ENCODE results near the gene SNX13.

Gene SNX13

DNA sequence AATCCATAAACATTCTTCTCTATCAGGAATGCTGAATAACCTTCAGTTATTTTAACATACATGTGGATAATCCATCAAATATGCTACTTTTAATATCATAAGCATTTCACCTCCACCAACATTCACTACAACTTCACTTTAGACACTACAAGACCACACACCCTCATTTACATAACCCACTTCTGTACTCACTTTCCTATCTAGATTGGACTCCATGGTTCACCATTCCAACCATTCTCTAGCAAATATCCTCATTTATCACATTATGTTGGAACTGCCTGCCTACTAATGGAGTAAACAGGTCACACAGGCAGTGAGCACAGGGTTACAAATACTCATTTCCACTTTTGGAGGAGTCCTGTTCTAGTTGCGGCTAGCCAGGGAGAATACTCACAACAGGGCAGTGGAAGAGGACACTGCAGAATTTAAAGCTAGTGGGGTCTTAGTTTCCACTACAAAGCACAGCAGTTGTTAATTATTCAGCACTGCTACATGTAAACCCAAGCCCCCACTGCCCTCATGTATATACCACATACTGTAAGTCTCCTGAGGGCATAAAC lies 18.4 kb downstream of the SNX13 start:
- no peak for DNase-seq (ENCODE audit: extremely low read depth, low read depth)
- TF ChIP-seq, protein P1, sequence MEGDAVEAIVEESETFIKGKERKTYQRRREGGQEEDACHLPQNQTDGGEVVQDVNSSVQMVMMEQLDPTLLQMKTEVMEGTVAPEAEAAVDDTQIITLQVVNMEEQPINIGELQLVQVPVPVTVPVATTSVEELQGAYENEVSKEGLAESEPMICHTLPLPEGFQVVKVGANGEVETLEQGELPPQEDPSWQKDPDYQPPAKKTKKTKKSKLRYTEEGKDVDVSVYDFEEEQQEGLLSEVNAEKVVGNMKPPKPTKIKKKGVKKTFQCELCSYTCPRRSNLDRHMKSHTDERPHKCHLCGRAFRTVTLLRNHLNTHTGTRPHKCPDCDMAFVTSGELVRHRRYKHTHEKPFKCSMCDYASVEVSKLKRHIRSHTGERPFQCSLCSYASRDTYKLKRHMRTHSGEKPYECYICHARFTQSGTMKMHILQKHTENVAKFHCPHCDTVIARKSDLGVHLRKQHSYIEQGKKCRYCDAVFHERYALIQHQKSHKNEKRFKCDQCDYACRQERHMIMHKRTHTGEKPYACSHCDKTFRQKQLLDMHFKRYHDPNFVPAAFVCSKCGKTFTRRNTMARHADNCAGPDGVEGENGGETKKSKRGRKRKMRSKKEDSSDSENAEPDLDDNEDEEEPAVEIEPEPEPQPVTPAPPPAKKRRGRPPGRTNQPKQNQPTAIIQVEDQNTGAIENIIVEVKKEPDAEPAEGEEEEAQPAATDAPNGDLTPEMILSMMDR (IDR thresholded peaks at IDR 0.05; ENCODE audit: low read depth, low read length, missing control alignments), result no peak
- H3K4me3 ChIP-seq (replicated peaks; ENCODE audit: low read depth, low read length), result no peak overlapping the region

DNA sequence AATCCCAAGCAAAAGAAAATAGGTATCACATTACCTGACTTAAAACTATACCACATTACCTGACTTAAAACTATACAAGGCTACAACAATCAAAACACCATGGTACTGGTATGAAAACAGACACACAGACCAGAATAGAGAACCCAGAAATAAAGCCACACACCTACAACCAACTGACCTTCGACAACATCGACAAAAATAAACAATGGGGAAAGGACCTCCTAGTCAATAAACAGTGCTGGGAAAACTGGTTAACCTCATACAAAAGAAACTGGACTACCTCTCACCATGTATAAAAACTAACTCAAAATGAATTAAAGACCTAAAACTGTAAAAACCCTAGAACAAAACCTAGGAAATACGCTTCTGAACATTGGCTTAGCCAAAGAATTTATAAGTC lies 22.5 kb downstream of the SNX13 start:
- TF ChIP-seq, protein P1 (IDR thresholded peaks at IDR 0.05; ENCODE audit: low read depth, low read length, missing control alignments), result no peak
- no peak for DNase-seq (ENCODE audit: extremely low read depth, low read depth)
- H3K4me3 ChIP-seq (replicated peaks; ENCODE audit: low read depth, low read length), result no peak overlapping the region

DNA sequence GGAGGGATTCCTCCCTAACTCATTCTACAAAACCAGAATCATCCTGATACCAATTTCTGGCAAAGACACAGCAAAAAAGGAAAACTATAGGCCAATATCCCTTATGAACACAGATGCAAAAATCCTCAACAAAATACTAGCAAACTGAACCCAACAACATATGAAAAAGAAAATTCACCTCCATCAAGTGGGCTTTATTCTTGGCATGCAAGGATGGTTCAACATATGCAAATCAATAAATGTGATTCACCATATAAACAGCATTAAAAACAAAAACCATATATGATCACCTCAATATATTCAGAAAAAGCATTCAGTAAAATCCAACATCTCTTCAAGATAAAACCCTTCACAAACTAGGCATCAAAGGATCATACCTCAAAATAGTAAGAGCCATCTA lies 23.5 kb downstream of the SNX13 start:
- TF ChIP-seq, protein P1 (IDR thresholded peaks at IDR 0.05; ENCODE audit: low read depth, low read length, missing control alignments), result no peak
- no peak for DNase-seq (ENCODE audit: extremely low read depth, low read depth)
- no peak overlapping the region for H3K4me3 ChIP-seq (replicated peaks; ENCODE audit: low read depth, low read length)

DNA sequence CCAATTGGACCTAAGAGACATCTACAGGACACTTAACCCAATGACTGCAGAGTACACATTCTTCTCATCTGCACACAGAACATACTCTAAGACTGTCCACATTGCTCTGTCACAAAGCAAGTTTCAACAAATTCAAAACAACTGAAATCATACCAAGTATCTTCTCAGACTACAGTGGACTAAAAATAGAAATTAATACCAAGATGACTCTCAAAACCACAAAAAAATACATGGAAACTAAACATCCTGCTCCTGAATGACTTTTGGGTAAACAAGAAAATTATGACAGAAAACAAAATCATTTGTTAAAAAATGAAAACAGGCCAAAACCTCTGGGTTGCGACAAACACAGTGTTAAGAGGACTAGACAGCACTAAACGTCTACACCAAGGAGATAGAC lies 24.5 kb downstream of the SNX13 start:
- H3K4me3 ChIP-seq (replicated peaks; ENCODE audit: low read depth, low read length), result no peak overlapping the region
- TF ChIP-seq, protein P1 (IDR thresholded peaks at IDR 0.05; ENCODE audit: low read depth, low read length, missing control alignments), result no peak
- DNase-seq (ENCODE audit: extremely low read depth, low read depth), result no peak

DNA sequence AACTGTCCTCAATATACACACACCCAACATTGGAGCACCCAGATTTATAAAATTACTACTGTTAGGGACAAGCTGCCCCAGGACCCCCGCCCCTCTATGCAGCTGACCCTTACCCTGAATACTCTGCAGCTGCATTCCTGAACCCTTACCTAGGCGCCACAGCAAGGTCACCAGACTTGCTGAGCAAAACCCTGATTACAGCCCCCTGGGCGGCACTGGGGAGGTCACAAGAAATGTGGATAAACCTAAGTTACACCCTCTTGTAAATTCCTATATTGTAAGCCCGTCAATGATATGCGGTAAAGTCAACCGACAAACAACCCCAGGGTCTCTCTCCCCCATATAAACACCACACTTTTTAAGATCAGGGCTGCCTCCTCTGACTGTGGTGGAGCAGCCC lies 25.1 kb downstream of the SNX13 start:
- no peak for DNase-seq (ENCODE audit: extremely low read depth, low read depth)
- H3K4me3 ChIP-seq (replicated peaks; ENCODE audit: low read depth, low read length), result no peak overlapping the region

DNA sequence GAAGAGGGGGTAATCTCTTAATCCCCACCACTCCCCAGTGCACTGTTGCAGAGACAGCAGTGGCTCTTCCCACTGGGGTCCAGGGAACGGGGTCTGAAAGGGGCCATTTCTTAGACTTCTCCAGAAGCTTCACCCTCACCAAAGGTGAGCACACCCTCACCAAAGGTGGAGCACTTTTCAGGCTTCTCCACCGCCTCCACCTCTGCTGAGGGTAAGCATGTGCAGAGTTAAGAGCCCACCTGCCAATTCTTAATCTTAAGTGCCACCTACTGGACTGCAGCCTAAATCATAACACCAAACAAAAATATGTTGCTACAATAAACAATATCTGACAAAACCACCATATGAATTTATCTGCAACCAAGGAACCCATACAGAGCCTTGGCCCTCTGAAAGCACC lies 27.0 kb downstream of the SNX13 start:
- TF ChIP-seq, protein P1 (IDR thresholded peaks at IDR 0.05; ENCODE audit: low read depth, low read length, missing control alignments), result no peak
- no peak for DNase-seq (ENCODE audit: extremely low read depth, low read depth)
- H3K4me3 ChIP-seq (replicated peaks; ENCODE audit: low read depth, low read length), result no peak overlapping the region

More for the DNA sequence above, 25.1 kb downstream of the SNX13 start:
- TF ChIP-seq, protein P1 (IDR thresholded peaks at IDR 0.05; ENCODE audit: low read depth, low read length, missing control alignments), result no peak
